ENCODE results near the gene TPPP3. TPM values are rescaled to one million over a fixed set of nuclear protein-coding genes. Genes with fewer than 3 reads are reported as not detected.

The TPPP3 gene
- total RNA-seq, 1 experiment from 2014 or later: 70.5 TPM

GRCh38 chr16:67405336-67405735 lies 12.0 kb upstream of the TPPP3 start:
- DNase-seq (ENCODE audit: low spot score): no peak

DNA sequence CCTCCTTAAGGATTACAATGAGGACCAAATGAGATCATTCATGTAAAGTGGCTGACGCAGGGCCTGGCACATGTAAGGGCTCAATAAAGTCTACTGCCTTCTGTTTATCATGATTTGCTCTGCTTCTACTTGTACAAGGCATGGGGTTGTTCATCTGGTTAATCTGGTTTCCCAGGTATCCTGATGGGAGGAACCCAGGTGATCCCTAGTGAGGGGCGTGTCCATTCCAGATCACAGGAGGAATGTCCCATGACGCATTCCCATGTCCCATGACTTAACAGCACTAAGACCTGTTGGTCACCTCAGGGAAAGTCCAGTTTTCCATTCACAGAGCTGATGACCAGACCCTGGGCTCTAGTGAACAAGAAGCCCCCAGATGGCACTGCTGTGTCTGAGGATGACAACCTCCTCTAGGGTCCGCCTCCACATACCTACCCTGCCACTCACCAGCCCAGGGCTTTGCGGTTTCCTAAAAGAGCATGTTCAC lies 11.5 kb upstream of the TPPP3 start:
- DNase-seq (ENCODE audit: low spot score): peak; percentile 99

DNA sequence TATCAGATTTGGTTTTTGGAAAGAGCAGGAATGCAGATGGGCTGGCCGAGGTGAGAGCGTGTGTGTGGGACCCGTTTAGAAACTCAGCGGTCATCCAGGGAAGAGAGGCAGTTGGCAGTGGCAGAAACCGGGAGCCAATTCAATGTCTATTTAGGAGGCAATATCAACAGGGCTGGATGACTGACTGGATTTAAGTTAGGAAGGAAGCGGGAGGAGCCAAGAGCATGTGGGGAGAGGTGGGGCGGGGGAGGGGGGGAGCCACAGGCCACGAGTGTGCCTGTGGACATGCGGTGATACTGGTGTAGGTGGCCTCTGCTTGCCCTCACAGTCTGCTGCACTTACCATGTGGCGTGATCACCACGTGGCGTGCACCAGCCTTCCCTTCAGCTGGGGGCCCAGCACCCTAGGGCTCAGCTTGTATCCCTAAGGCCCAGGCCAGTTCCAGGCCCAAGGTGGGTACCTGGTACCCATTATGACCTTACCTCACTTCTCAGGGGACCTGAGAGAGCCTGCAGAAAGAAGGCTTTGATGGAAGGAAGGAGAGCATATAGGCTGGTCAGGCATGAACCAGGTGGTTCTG lies 10.8 kb upstream of the TPPP3 start:
- no peak for DNase-seq (ENCODE audit: low spot score)

- DNase-seq (ENCODE audit: low spot score): no peak
Measured at GRCh38 chr16:67400901-67401300, 7.6 kb upstream of the TPPP3 start.

DNA sequence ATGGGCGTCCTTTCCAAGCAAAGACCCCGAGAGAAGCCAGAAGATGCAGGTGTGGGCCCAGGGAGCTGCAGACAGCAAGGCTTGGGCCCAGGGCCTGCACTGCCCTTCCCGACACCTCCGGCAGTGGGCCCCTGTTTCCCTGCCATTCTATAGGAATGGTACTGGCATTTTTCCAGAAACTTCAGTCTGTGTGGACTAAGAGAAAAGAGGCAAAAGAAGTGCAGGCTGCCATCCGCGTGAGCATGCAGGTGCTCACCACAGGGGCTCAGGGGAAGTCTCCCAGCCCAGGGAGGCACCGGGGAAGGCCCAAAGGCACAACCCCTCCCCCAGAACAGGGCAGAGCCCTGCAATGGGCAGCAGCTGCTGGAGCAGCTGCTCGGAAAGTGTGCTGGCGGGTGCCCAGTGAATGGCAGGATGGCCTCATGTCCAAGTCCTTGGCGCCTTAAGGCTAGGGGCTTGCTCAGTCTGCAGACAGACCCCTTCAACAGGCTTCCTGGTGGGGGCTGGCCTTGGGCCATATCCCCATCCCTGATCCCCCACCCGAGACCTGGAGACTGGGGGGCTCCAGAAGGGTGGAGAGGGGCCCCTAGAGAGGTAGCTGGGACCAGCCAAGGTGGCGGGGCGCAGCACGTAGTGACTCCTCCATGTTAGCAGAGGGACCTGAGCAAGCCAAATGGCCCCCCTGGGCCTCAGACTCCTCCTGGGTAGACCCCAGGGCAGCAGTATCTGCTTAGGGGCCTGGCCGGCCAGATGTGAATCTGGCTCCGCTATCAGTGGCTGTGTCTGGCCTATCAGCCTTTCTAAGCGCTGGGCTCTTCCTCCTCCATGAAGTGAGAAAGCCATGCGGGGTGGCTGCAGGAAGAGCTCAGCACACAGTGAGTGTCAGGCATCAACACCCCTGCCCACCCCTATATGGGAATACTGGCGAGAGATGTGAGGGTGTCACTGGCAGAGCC lies 6.7 kb upstream of the TPPP3 start:
- no peak for DNase-seq (ENCODE audit: low spot score)

DNA sequence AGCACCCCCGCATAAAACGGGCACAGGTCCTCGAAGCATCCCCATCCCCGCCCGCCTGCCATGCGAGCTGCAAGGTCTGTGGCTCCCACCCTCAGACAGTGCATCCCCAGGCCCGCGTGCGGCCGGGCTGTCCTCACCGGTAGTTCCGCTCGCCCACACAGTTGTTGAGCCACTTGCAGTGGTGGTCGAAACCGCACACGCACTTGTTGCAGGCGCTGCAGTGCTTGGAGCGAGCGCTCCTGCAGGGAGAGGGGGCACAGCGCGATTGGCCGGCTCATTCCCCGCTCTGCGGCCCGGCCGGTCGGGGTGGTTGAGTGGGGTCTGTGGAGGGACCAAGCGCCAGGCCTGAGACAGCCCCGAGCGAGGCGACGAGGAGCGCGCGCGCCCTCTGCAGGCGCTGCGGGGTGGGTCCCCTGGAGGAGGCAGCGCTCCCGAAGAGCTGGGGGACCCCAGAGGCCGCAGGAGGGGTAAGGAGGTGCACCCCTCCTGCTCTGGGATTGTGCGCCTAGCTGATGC lies 6.0 kb upstream of the TPPP3 start:
- DNase-seq (ENCODE audit: low spot score): peak; percentile 62

DNA sequence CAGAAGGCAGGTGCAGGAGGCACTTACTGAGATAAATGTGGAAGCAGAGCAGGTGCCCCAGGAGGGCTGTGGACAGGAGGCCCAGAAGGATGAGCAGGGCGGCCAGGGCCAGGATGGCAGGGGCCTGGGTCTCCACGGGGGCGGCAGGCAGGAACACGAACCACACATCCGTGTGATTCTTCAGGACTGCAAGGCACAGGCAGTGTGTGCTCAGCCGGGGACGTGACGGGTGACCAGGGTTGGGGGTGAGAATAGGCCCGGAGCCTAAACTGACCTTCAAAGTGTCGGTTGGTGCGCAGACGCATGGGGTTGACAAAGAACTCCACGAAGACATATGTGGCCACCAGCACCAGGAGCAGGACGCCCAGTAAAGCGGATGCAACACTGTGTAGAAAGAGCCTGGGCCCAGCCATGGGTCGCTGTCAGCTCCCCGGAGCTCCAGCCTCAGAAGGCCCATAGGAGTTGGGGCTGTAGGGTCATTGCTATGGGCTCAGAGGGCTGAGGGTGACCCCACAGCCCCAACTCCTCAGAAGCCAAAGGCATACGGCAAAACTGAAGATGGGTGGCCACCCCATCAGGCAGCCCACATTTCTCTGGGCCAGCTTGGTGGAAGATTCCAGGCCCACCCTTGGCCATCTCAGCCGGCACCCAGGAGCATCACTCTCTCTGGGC lies 5.4 kb upstream of the TPPP3 start:
- DNase-seq (ENCODE audit: low spot score): no peak

- no peak for DNase-seq (ENCODE audit: low spot score)
Measured at GRCh38 chr16:67397812-67398545, 4.7 kb upstream of the TPPP3 start.

DNA sequence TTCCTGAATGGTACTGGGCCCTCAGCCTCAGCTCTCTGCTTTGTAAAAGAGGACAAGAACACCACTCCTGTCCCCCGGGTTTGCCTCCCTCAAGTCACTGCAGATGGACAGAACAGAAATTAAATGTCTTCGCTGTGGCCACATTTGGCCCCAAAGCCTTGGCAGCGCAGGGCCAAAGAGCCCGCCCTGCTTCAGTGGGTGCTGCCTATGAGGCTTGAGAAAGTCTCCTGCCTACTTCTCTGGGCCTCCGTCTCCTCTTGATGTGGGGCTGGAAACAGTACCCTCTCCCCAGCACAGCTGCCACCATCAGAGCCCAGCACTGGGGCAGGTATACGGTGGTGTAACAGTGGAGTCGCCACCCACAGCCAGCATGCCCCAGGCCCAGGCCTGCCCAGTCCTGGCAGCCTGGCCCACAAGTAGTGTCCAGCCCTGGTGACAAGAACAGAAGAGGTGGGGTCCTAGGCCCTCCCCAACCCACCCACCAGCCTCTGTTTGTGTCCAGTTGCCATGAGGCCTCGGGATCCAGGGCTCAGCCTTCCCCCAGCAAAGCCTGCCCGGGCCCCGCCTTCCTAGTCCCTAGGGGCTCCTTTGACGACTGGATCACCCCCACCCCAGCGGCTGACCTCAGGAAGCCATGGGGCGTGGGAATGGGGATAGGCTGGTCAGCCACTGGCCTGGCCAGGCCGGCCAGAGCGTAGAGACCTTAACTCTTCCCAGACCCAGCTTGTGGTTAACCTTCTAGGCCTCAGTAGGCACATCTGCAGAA lies 3.9 kb upstream of the TPPP3 start:
- DNase-seq (ENCODE audit: low spot score): no peak

- DNase-seq (ENCODE audit: low spot score): peak; percentile 95
Measured at GRCh38 chr16:67396159-67397035, 3.1 kb upstream of the TPPP3 start.

- no peak for DNase-seq (ENCODE audit: low spot score)
Measured at GRCh38 chr16:67395458-67396158, 2.3 kb upstream of the TPPP3 start.

- no peak for DNase-seq (ENCODE audit: low spot score)
Measured at GRCh38 chr16:67395105-67395457, 1.8 kb upstream of the TPPP3 start.

DNA sequence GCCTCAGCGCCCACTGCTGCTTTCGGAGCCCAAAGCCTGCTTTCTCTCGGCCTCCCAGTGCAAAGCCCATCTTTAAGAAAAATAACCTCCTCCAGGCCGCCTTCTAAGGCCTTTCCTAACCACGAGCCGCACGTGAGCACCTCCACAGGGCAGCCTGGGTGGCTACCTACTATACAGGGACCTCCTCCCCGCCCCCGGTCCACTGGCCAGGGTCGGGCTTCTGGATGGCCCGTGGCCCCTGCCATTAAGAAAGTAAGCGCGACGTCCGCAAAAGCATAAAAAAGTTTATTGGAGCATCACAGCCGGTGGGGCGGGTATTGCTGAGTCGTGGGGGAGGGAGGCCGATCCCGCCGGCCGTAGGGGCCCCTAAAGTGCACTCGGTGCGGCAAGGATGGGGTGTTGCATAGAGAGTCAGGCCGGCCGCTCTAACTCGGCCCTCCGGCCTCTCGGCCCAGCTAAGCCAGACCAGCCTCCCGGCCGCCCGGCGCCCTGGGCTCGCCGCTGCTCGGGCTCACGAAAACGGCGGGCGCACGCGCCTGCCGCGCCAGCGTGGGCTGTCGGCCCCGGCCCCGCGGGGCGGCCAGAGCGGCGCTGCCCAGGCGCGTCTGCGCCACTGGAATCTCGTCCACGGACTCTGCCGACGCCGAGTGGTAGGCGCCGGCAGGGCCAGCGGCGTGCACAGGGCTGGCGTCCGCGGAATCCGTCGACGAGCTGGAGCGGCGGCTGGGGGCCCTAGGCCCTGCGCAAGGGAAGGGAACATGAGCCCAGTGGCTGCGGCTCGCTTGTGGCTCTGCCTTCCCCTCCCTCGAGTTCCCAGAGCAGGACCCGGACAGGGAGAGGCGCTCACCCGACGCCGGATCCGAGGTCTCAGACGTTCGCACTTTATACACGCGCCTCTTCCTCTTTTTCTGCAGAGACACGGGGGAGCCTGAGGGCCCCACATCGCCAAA lies 1.1 kb upstream of the TPPP3 start:
- DNase-seq (ENCODE audit: low spot score): no peak

DNA sequence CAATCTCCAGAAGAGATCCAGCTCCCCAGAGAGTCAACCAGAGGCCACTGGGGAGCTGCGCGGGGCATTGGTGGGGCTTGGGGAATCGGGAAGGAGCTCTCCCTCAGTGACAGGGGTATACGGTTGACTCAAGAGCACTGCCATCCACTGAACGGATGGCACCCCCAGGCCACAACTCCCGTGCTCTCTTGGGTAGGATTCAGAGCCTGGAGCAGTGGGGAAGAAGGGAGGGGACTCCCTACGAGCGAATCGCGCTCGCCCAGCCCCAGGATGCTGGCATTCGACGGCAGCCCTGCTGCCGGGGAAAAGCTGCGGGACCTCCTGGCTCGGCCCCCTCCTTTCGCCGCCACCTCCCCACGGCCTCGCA lies 473 bp upstream of the TPPP3 start:
- DNase-seq (ENCODE audit: low spot score): no peak

GRCh38 chr16:67392301-67393059 lies 818 bp downstream of the TPPP3 start:
- no peak for DNase-seq (ENCODE audit: low spot score)

- DNase-seq (ENCODE audit: low spot score): peak; percentile 82
Measured at GRCh38 chr16:67391424-67392300, 1.6 kb downstream of the TPPP3 start.

All from HT-29 (cell line).